ENCODE measurements around the gene CASS4. TPM values are rescaled to one million over a fixed set of nuclear protein-coding genes. Genes with fewer than 3 reads are reported as not detected.

Gene CASS4
- polyA plus RNA-seq, 1 donor from 2014 or later = 0.56 TPM

- no peaks in the 10 kb centered on the region for H3F3A ChIP-seq (ENCODE audit: insufficient read depth, low read length, poor library complexity, severe bottlenecking)
- H3K9me3 ChIP-seq (ENCODE audit: low read length) = no peaks in the 10 kb centered on the region
- no peaks in the 10 kb centered on the region for H3K9me2 ChIP-seq (ENCODE audit: insufficient read depth, low read length)
- H3K4me3 ChIP-seq (ENCODE audit: low read length) = no peak overlapping the region
- no peak for TF ChIP-seq TAF1 (IDR thresholded peaks at IDR 0.05; ENCODE audit: low read depth)
- TF ChIP-seq POLR2AphosphoS5 (IDR thresholded peaks at IDR 0.05) = no peak
- no peak for TF ChIP-seq EP300 (conservative IDR thresholded peaks at IDR 0.05; ENCODE audit: poor library complexity, severe bottlenecking)
- no peak for TF ChIP-seq RAD21 (conservative IDR thresholded peaks at IDR 0.05)
- TF ChIP-seq REST (IDR thresholded peaks at IDR 0.05; ENCODE audit: borderline replicate concordance) = no peak
- TF ChIP-seq, protein P1, sequence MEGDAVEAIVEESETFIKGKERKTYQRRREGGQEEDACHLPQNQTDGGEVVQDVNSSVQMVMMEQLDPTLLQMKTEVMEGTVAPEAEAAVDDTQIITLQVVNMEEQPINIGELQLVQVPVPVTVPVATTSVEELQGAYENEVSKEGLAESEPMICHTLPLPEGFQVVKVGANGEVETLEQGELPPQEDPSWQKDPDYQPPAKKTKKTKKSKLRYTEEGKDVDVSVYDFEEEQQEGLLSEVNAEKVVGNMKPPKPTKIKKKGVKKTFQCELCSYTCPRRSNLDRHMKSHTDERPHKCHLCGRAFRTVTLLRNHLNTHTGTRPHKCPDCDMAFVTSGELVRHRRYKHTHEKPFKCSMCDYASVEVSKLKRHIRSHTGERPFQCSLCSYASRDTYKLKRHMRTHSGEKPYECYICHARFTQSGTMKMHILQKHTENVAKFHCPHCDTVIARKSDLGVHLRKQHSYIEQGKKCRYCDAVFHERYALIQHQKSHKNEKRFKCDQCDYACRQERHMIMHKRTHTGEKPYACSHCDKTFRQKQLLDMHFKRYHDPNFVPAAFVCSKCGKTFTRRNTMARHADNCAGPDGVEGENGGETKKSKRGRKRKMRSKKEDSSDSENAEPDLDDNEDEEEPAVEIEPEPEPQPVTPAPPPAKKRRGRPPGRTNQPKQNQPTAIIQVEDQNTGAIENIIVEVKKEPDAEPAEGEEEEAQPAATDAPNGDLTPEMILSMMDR (IDR thresholded peaks at IDR 0.05; ENCODE audit: poor library complexity, severe bottlenecking) = no peak
- TF ChIP-seq MXI1 (conservative IDR thresholded peaks at IDR 0.05; ENCODE audit: poor library complexity, severe bottlenecking) = no peak
- TF ChIP-seq SMC3 (conservative IDR thresholded peaks at IDR 0.05; ENCODE audit: poor library complexity) = no peak
- TF ChIP-seq EZH2 (IDR thresholded peaks at IDR 0.05; ENCODE audit: borderline replicate concordance, insufficient read depth, low read length, poor library complexity, severe bottlenecking) = no peak
- no peak overlapping the region for H3K27ac ChIP-seq (ENCODE audit: low read length)
- H3K4me2 ChIP-seq (ENCODE audit: low read length) = no peak overlapping the region
- H3K79me2 ChIP-seq (replicated peaks; ENCODE audit: insufficient read depth, low read length) = no peaks in the 10 kb centered on the region
- H2AFZ ChIP-seq (ENCODE audit: low read depth, low read length) = no peak overlapping the region
- no peaks in the 10 kb centered on the region for H3K27me3 ChIP-seq (ENCODE audit: insufficient read depth, low read depth, low read length)
- no peak overlapping the region for H3K9ac ChIP-seq (ENCODE audit: low read length)
- no peaks in the 10 kb centered on the region for H3K36me3 ChIP-seq (ENCODE audit: insufficient read depth, low read length)
- H4K20me1 ChIP-seq (ENCODE audit: insufficient read depth) = no peaks in the 10 kb centered on the region
These were observed 11.2 kb downstream of the CASS4 start for GRCh38 chr20:56423211-56423610.

DNA sequence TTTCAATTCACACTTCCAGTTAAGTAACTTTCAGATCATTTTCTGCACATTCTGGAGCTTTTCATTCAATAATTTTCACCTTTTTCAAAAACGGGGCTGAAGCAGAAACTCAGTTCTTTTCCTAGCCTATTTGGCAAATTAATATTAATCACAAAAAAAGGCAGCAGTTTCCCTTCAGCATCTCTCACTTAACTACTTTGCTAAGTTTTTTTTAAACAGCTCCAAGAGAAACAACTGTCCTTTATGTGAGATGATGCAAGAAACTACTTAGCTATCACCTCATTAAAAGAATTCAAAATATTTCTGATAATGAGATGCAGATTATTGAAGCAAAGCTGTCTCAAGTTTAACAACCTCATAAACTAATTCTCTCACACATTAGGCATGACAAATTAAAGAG, 11.8 kb downstream of the CASS4 start:
- no peak overlapping the region for H3K4me3 ChIP-seq (ENCODE audit: low read length)
- no peaks in the 10 kb centered on the region for H3F3A ChIP-seq (ENCODE audit: insufficient read depth, low read length, poor library complexity, severe bottlenecking)
- H3K9me3 ChIP-seq (ENCODE audit: low read length) = no peaks in the 10 kb centered on the region
- H2AFZ ChIP-seq (ENCODE audit: low read depth, low read length) = no peak overlapping the region
- no peak overlapping the region for H3K4me2 ChIP-seq (ENCODE audit: low read length)
- H4K20me1 ChIP-seq (ENCODE audit: insufficient read depth) = no peaks in the 10 kb centered on the region
- H3K27me3 ChIP-seq (ENCODE audit: insufficient read depth, low read depth, low read length) = no peaks in the 10 kb centered on the region
- H3K9me2 ChIP-seq (ENCODE audit: insufficient read depth, low read length) = no peaks in the 10 kb centered on the region
- no peak overlapping the region for H3K9ac ChIP-seq (ENCODE audit: low read length)
- H3K36me3 ChIP-seq (ENCODE audit: insufficient read depth, low read length) = no peaks in the 10 kb centered on the region
- H3K27ac ChIP-seq (ENCODE audit: low read length) = no peak overlapping the region
- TF ChIP-seq EP300 (conservative IDR thresholded peaks at IDR 0.05; ENCODE audit: poor library complexity, severe bottlenecking) (no peak), POLR2AphosphoS5 (IDR thresholded peaks at IDR 0.05) (no peak), MXI1 (conservative IDR thresholded peaks at IDR 0.05; ENCODE audit: poor library complexity, severe bottlenecking) (no peak), TAF1 (IDR thresholded peaks at IDR 0.05; ENCODE audit: low read depth) (no peak), EZH2 (IDR thresholded peaks at IDR 0.05; ENCODE audit: borderline replicate concordance, insufficient read depth, low read length, poor library complexity, severe bottlenecking) (no peak), RAD21 (conservative IDR thresholded peaks at IDR 0.05) (no peak), SMC3 (conservative IDR thresholded peaks at IDR 0.05; ENCODE audit: poor library complexity) (no peak), REST (IDR thresholded peaks at IDR 0.05; ENCODE audit: borderline replicate concordance) (no peak)
- TF ChIP-seq, protein P1 (IDR thresholded peaks at IDR 0.05; ENCODE audit: poor library complexity, severe bottlenecking) = no peak
- no peaks in the 10 kb centered on the region for H3K79me2 ChIP-seq (replicated peaks; ENCODE audit: insufficient read depth, low read length)

Measured in neural cell (in vitro differentiated cells).